AG09319 (cell line): ENCODE data around the gene IFNA1.

Experiments
- DNase-seq: peaks from one replicate; pipeline ENCODE4 v3.0.0-alpha.2; 2010; ENCODE audit warnings: low read depth; ENCODE audit errors: extremely low read depth
- CTCF ChIP-seq: IDR thresholded peaks from 2 replicates; pipeline ENCODE4 v1.5.1; 2011; ENCODE audit warnings: low read depth, mild to moderate bottlenecking, inconsistent platforms, low read length, moderate library complexity

The IFNA1 gene

GRCh38 chr9:21450733-21451394 lies 10.6 kb downstream of the IFNA1 start:
- TF ChIP-seq CTCF = no peak
- DNase-seq = no peak

- no peak for DNase-seq
- TF ChIP-seq CTCF = no peak
Measured at GRCh38 chr9:21452681-21453080, 12.4 kb downstream of the IFNA1 start.

- DNase-seq = no peak
- TF ChIP-seq CTCF = no peak
Measured at GRCh38 chr9:21454149-21454548, 13.9 kb downstream of the IFNA1 start.

GRCh38 chr9:21455320-21455719 lies 15.1 kb downstream of the IFNA1 start:
- peak; percentile 64 for TF ChIP-seq CTCF
- no peak for DNase-seq

- no peak for TF ChIP-seq CTCF
- no peak for DNase-seq
Measured at GRCh38 chr9:21461377-21461776, 21.1 kb downstream of the IFNA1 start.

- no peak for DNase-seq
- TF ChIP-seq CTCF = no peak
Measured at GRCh38 chr9:21465138-21465537, 24.9 kb downstream of the IFNA1 start.

- peak; percentile 38 for DNase-seq
- TF ChIP-seq CTCF = peak; percentile 66
Measured at GRCh38 chr9:21465859-21466518, 25.8 kb downstream of the IFNA1 start.
